GM21717 (cell line): ENCODE measurements around the gene MRGPRD.

Experiments used
- ATAC-seq: cut with Tn5 transposase; IDR thresholded peaks from one replicate; pipeline ENCODE4 v1.9.1; 2021; ENCODE audit warnings: mild to moderate bottlenecking, moderate library complexity; ENCODE audit not compliant: unreplicated experiment

Gene MRGPRD

DNA sequence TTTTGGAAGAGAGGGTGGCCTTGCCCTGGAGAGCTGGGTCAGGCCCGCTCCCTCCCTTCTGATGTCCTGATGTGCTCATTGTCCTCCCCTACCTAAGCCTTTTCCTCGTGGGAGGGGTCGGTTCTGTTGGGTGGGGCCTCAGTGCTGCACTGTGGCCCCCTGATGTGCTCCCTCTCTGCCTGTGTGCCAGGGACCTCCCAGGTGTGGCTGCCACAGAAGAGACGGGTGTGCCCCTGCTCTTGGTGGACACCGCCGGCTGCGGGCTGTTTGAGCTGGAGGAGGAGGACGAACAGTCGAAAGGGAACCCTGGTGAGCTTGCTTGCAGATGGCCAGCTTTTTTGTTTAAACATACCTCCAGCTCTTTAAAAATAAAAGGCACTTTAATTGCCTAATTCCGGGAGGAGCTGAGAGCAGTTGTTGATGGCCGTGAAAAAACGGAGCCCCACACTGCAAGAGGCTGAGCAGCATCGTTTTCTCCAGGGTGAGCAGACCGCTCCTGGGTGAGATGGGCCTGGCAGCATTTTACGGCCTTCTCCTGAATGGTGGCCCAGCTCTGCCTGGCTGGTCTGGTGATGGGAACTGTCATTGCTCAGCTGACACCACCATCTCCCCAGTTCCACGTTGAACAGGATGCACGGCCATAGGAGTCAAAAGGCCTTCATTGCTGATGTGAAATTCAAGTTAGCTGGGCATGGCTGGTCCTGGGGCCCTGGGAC, 47.0 kb downstream of the MRGPRD start:
- ATAC-seq = no peak

DNA sequence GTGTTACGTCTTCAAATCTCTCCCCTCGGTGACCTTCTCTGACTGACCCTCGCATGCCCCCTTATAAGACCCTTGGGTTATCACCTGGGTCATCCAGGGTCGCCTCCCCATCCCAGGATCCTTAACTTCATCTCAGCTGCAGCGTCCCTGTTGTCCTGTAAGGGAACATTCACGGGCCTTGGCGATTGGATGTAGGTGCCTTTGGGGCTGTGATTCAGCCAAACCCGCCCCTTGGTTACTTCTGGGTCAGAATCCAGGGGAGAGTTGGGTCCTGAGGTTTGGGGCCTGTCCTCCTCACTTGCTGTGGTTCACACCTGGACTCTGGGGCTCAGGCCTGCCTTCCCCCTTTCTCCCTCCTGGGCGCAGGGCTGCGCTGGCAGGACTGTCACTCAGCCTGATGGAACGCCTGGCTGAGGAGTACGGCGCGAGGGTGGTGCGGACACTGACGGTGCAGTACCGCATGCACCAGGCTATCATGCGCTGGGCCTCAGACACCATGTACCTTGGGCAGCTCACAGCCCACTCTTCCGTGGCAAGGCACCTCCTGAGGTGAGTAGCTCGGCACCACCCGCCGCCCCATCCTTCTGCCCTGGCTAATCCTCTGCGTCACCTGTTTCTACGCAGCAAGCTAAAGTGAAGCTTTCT, 47.7 kb downstream of the MRGPRD start:
- no peak for ATAC-seq

GRCh38 chr11:68932358-68932757, 48.4 kb downstream of the MRGPRD start:
- ATAC-seq = no peak

- ATAC-seq = no peak
Measured at GRCh38 chr11:68931911-68932310, 48.9 kb downstream of the MRGPRD start.

GRCh38 chr11:68930991-68931855, 49.6 kb downstream of the MRGPRD start:
- no peak for ATAC-seq
